ENCODE results near the gene KDM3B. TPM values are rescaled to one million over a fixed set of nuclear protein-coding genes. Genes with fewer than 3 reads are reported as not detected.

The KDM3B gene
- total and polyA plus RNA-seq, 2 donors = 40.0 to 43.2 TPM

GRCh38 chr5:138448070-138448469, 95.6 kb downstream of the KDM3B start:
- 98% methylated on average over 6 of the region's 6 CpGs for WGBS
- Histone ChIP-seq H3K4me3 (ENCODE audit: low read length in 2 of 2) (no peak overlapping the region), H3K4me1 (ENCODE audit: control insufficient read depth in 2 of 2, insufficient read depth in 2 of 2, low read length in 2 of 2) (peaks cover 2 to 10% of the 10 kb centered on the region in 2 donors), H3K27me3 (ENCODE audit: control insufficient read depth in 2 of 2, insufficient read depth in 1 of 2, low read length in 1 of 2) (peaks cover 0 to 3% of the 10 kb centered on the region in 2 donors), H3K27ac (ENCODE audit: low read depth in 1 of 2, low read length in 1 of 2) (no peak overlapping the region), H3K36me3 (ENCODE audit: control insufficient read depth in 2 of 2, insufficient read depth in 2 of 2, low read length in 1 of 2) (no peaks in the 10 kb centered on the region), H3K9me3 (ENCODE audit: control insufficient read depth in 2 of 2, insufficient read depth in 1 of 2, low read length in 1 of 2) (no peaks in the 10 kb centered on the region)
- no peak for DNase-seq (ENCODE audit: low read depth in 6 of 9, low spot score in 9 of 9)

- no peak overlapping the region for H3K4me3 ChIP-seq (ENCODE audit: low read length in 2 of 2)
- H3K27ac ChIP-seq (ENCODE audit: low read depth in 1 of 2, low read length in 1 of 2) = no peak overlapping the region
- H3K9me3 ChIP-seq (ENCODE audit: control insufficient read depth in 2 of 2, insufficient read depth in 1 of 2, low read length in 1 of 2) = no peaks in the 10 kb centered on the region
- peaks cover 2 to 10% of the 10 kb centered on the region in 2 donors for H3K4me1 ChIP-seq (ENCODE audit: control insufficient read depth in 2 of 2, insufficient read depth in 2 of 2, low read length in 2 of 2)
- peaks cover 0 to 3% of the 10 kb centered on the region in 2 donors for H3K27me3 ChIP-seq (ENCODE audit: control insufficient read depth in 2 of 2, insufficient read depth in 1 of 2, low read length in 1 of 2)
- no peaks in the 10 kb centered on the region for H3K36me3 ChIP-seq (ENCODE audit: control insufficient read depth in 2 of 2, insufficient read depth in 2 of 2, low read length in 1 of 2)
- no peak for DNase-seq (ENCODE audit: low read depth in 6 of 9, low spot score in 9 of 9)
- 93% methylated on average over 9 of the region's 9 CpGs for WGBS
These were observed 96.3 kb downstream of the KDM3B start for GRCh38 chr5:138448481-138449398.

GRCh38 chr5:138449501-138450239, 97.2 kb downstream of the KDM3B start:
- peak in 6 of 9 donors; percentile 34 to 79 (median 62) for DNase-seq (ENCODE audit: low read depth in 6 of 9, low spot score in 9 of 9)
- Histone ChIP-seq H3K4me1 (ENCODE audit: control insufficient read depth in 2 of 2, insufficient read depth in 2 of 2, low read length in 2 of 2) (peaks cover 2 to 10% of the 10 kb centered on the region in 2 donors), H3K4me3 (ENCODE audit: low read length in 2 of 2) (no peak overlapping the region), H3K27me3 (ENCODE audit: control insufficient read depth in 2 of 2, insufficient read depth in 1 of 2, low read length in 1 of 2) (peaks cover 0 to 3% of the 10 kb centered on the region in 2 donors), H3K9me3 (ENCODE audit: control insufficient read depth in 2 of 2, insufficient read depth in 1 of 2, low read length in 1 of 2) (no peaks in the 10 kb centered on the region), H3K27ac (ENCODE audit: low read depth in 1 of 2, low read length in 1 of 2) (no peak overlapping the region), H3K36me3 (ENCODE audit: control insufficient read depth in 2 of 2, insufficient read depth in 2 of 2, low read length in 1 of 2) (no peaks in the 10 kb centered on the region)
- 28% methylated on average over 22 of the region's 22 CpGs for WGBS

GRCh38 chr5:138450971-138451370, 98.5 kb downstream of the KDM3B start:
- Histone ChIP-seq H3K27ac (ENCODE audit: low read depth in 1 of 2, low read length in 1 of 2) (no peak overlapping the region), H3K9me3 (ENCODE audit: control insufficient read depth in 2 of 2, insufficient read depth in 1 of 2, low read length in 1 of 2) (no peaks in the 10 kb centered on the region), H3K4me1 (ENCODE audit: control insufficient read depth in 2 of 2, insufficient read depth in 2 of 2, low read length in 2 of 2) (peaks cover 2 to 10% of the 10 kb centered on the region in 2 donors), H3K4me3 (ENCODE audit: low read length in 2 of 2) (no peak overlapping the region), H3K36me3 (ENCODE audit: control insufficient read depth in 2 of 2, insufficient read depth in 2 of 2, low read length in 1 of 2) (no peaks in the 10 kb centered on the region), H3K27me3 (ENCODE audit: control insufficient read depth in 2 of 2, insufficient read depth in 1 of 2, low read length in 1 of 2) (peaks cover 0 to 3% of the 10 kb centered on the region in 2 donors)
- 96% methylated on average over 5 of the region's 5 CpGs for WGBS
- no peak for DNase-seq (ENCODE audit: low read depth in 6 of 9, low spot score in 9 of 9)

GRCh38 chr5:138452720-138453119, 100.2 kb downstream of the KDM3B start:
- H3K4me1 ChIP-seq (ENCODE audit: control insufficient read depth in 2 of 2, insufficient read depth in 2 of 2, low read length in 2 of 2) = peaks cover 2 to 10% of the 10 kb centered on the region in 2 donors
- H3K27ac ChIP-seq (ENCODE audit: low read depth in 1 of 2, low read length in 1 of 2) = no peak overlapping the region
- no peaks in the 10 kb centered on the region for H3K36me3 ChIP-seq (ENCODE audit: control insufficient read depth in 2 of 2, insufficient read depth in 2 of 2, low read length in 1 of 2)
- peaks cover 0 to 3% of the 10 kb centered on the region in 2 donors for H3K27me3 ChIP-seq (ENCODE audit: control insufficient read depth in 2 of 2, insufficient read depth in 1 of 2, low read length in 1 of 2)
- DNase-seq (ENCODE audit: low read depth in 6 of 9, low spot score in 9 of 9) = no peak
- no peaks in the 10 kb centered on the region for H3K9me3 ChIP-seq (ENCODE audit: control insufficient read depth in 2 of 2, insufficient read depth in 1 of 2, low read length in 1 of 2)
- WGBS = 98% methylated on average over 6 of the region's 6 CpGs
- no peak overlapping the region for H3K4me3 ChIP-seq (ENCODE audit: low read length in 2 of 2)

- peaks cover 0 to under 1% of the 10 kb centered on the region in 2 donors for H3K9me3 ChIP-seq (ENCODE audit: control insufficient read depth in 2 of 2, insufficient read depth in 1 of 2, low read length in 1 of 2)
- no peak for DNase-seq (ENCODE audit: low read depth in 6 of 9, low spot score in 9 of 9)
- H3K4me1 ChIP-seq (ENCODE audit: control insufficient read depth in 2 of 2, insufficient read depth in 2 of 2, low read length in 2 of 2) = peaks cover 8 to 19% of the 10 kb centered on the region in 2 donors
- H3K27ac ChIP-seq (ENCODE audit: low read depth in 1 of 2, low read length in 1 of 2) = no peak overlapping the region
- no peak overlapping the region for H3K4me3 ChIP-seq (ENCODE audit: low read length in 2 of 2)
- no peaks in the 10 kb centered on the region for H3K36me3 ChIP-seq (ENCODE audit: control insufficient read depth in 2 of 2, insufficient read depth in 2 of 2, low read length in 1 of 2)
- WGBS = 96% methylated on average over 13 of the region's 13 CpGs
- no peaks in the 10 kb centered on the region for H3K27me3 ChIP-seq (ENCODE audit: control insufficient read depth in 2 of 2, insufficient read depth in 1 of 2, low read length in 1 of 2)
These were observed 101.1 kb downstream of the KDM3B start for GRCh38 chr5:138453590-138453989.

GRCh38 chr5:138454121-138454520, 101.6 kb downstream of the KDM3B start:
- H3K27ac ChIP-seq (ENCODE audit: low read depth in 1 of 2, low read length in 1 of 2) = no peak overlapping the region
- 95% methylated on average over 8 of the region's 8 CpGs for WGBS
- no peaks in the 10 kb centered on the region for H3K36me3 ChIP-seq (ENCODE audit: control insufficient read depth in 2 of 2, insufficient read depth in 2 of 2, low read length in 1 of 2)
- H3K9me3 ChIP-seq (ENCODE audit: control insufficient read depth in 2 of 2, insufficient read depth in 1 of 2, low read length in 1 of 2) = peaks cover 0 to 6% of the 10 kb centered on the region in 2 donors
- DNase-seq (ENCODE audit: low read depth in 6 of 9, low spot score in 9 of 9) = no peak
- peaks cover 11 to 24% of the 10 kb centered on the region in 2 donors for H3K4me1 ChIP-seq (ENCODE audit: control insufficient read depth in 2 of 2, insufficient read depth in 2 of 2, low read length in 2 of 2)
- no peaks in the 10 kb centered on the region for H3K27me3 ChIP-seq (ENCODE audit: control insufficient read depth in 2 of 2, insufficient read depth in 1 of 2, low read length in 1 of 2)
- H3K4me3 ChIP-seq (ENCODE audit: low read length in 2 of 2) = no peak overlapping the region

GRCh38 chr5:138455232-138455930, 102.9 kb downstream of the KDM3B start:
- Histone ChIP-seq H3K9me3 (ENCODE audit: control insufficient read depth in 2 of 2, insufficient read depth in 1 of 2, low read length in 1 of 2) (peaks cover 0 to 8% of the 10 kb centered on the region in 2 donors), H3K27ac (ENCODE audit: low read depth in 1 of 2, low read length in 1 of 2) (no peak overlapping the region), H3K4me1 (ENCODE audit: control insufficient read depth in 2 of 2, insufficient read depth in 2 of 2, low read length in 2 of 2) (peaks cover 15 to 26% of the 10 kb centered on the region in 2 donors), H3K36me3 (ENCODE audit: control insufficient read depth in 2 of 2, insufficient read depth in 2 of 2, low read length in 1 of 2) (no peaks in the 10 kb centered on the region), H3K4me3 (ENCODE audit: low read length in 2 of 2) (no peak overlapping the region), H3K27me3 (ENCODE audit: control insufficient read depth in 2 of 2, insufficient read depth in 1 of 2, low read length in 1 of 2) (no peaks in the 10 kb centered on the region)
- no peak for DNase-seq (ENCODE audit: low read depth in 6 of 9, low spot score in 9 of 9)
- WGBS = 96% methylated on average over 11 of the region's 11 CpGs

All from thymus (tissue), 11 donors.